PFSK-1 (cell line): ENCODE results near the gene PC.

Experiments
- FOXP2 ChIP-seq: optimal IDR thresholded peaks from 2 replicates; pipeline ENCODE3; 2011; ENCODE audit warnings: borderline replicate concordance, control low read depth, inconsistent platforms; ENCODE audit not compliant: insufficient read depth; ENCODE audit errors: extremely low read length, extremely low read depth
- POLR2AphosphoS5 ChIP-seq: IDR thresholded peaks from 2 replicates; pipeline ENCODE4 v1.6.1; 2012; ENCODE audit warnings: low read depth, mild to moderate bottlenecking, control low read depth, low read length, moderate library complexity
- REST ChIP-seq, 2 experiments: IDR thresholded peaks; 2 replicates each; pipeline versions ENCODE4 v1.6.1 to v1.8.0; 2011 to 2012; ENCODE audit warnings: low read depth in 2 of 2, low read length in 2 of 2, control low read depth in 1 of 2, inconsistent platforms in 1 of 2, mild to moderate bottlenecking in 1 of 2, moderate library complexity in 1 of 2; ENCODE audit not compliant: insufficient read depth in 1 of 2
- SIN3A ChIP-seq: IDR thresholded peaks from 2 replicates; pipeline ENCODE4 v1.6.1; 2012; ENCODE audit warnings: mild to moderate bottlenecking, low read length, moderate library complexity, borderline replicate concordance; ENCODE audit not compliant: insufficient read depth
- TAF1 ChIP-seq: IDR thresholded peaks from 2 replicates; pipeline ENCODE4 v1.6.1; 2012; ENCODE audit warnings: low read length, control low read depth, borderline replicate concordance; ENCODE audit not compliant: insufficient read depth

PC gene

GRCh38 chr11:66852466-66853241, 105.5 kb downstream of the PC start:
- TF ChIP-seq POLR2AphosphoS5 (no peak), SIN3A (no peak), FOXP2 (no peak), TAF1 (no peak), REST (IDR thresholded peaks at IDR 0.05; ENCODE audit: insufficient read depth in 1 of 2, low read depth in 2 of 2, low read length in 2 of 2) (no peak)

- no peak for TF ChIP-seq REST (IDR thresholded peaks at IDR 0.05; ENCODE audit: insufficient read depth in 1 of 2, low read depth in 2 of 2, low read length in 2 of 2)
- no peak for TF ChIP-seq TAF1
- TF ChIP-seq FOXP2: no peak
Measured at GRCh38 chr11:66851698-66852465, 106.3 kb downstream of the PC start.

GRCh38 chr11:66851239-66851596, 107.0 kb downstream of the PC start:
- TF ChIP-seq TAF1 (no peak), POLR2AphosphoS5 (no peak), REST (IDR thresholded peaks at IDR 0.05; ENCODE audit: insufficient read depth in 1 of 2, low read depth in 2 of 2, low read length in 2 of 2) (no peak), SIN3A (no peak), FOXP2 (no peak)

- TF ChIP-seq POLR2AphosphoS5 (no peak), SIN3A (no peak), TAF1 (no peak), FOXP2 (no peak), REST (IDR thresholded peaks at IDR 0.05; ENCODE audit: insufficient read depth in 1 of 2, low read depth in 2 of 2, low read length in 2 of 2) (no peak)
Measured at GRCh38 chr11:66850588-66851238, 107.5 kb downstream of the PC start.
